Measurements from ENCODE around the gene ASZ1. TPM values are rescaled to one million over a fixed set of nuclear protein-coding genes. Genes with fewer than 3 reads are reported as not detected.

Gene ASZ1
- total RNA-seq, 1 experiment from 2014 or later = not detected

- H3K9me3 ChIP-seq (ENCODE audit: control insufficient read depth, low read depth, low read length) = no peaks in the 10 kb centered on the region
- no peak overlapping the region for H3K4me3 Mint-ChIP-seq
- H3K9me3 Mint-ChIP-seq = peaks cover 4 to 7% of the 10 kb centered on the region in 2 experiments; a peak in 3 of 5 replicates
Observed at GRCh38 chr7:117332031-117332430, 95.3 kb downstream of the ASZ1 start.

More at GRCh38 chr7:117332031-117332430, 95.3 kb downstream of the ASZ1 start:
- H3K79me1 ChIP-seq (ENCODE audit: insufficient read depth, low read depth, low read length, poor library complexity, severe bottlenecking) = no peaks in the 10 kb centered on the region
- no peaks in the 10 kb centered on the region for H3K27me3 ChIP-seq (ENCODE audit: insufficient read depth, low read length)
- no peak overlapping the region for H3K14ac ChIP-seq (ENCODE audit: insufficient read depth, low read length)
- DNase-seq = no peak
- H4K91ac ChIP-seq (ENCODE audit: insufficient read length, low read depth, low read length) = no peak overlapping the region
- no peaks in the 10 kb centered on the region for H3K23me2 ChIP-seq (ENCODE audit: insufficient read length, low read depth, low read length, poor library complexity, severe bottlenecking)
- no peak overlapping the region for H3K23ac ChIP-seq (ENCODE audit: insufficient read length, low read depth, low read length)
- no peak overlapping the region for H3K27ac ChIP-seq (ENCODE audit: insufficient read length, low read depth, low read length)
- no peak overlapping the region for H3K4me2 ChIP-seq (ENCODE audit: insufficient read depth, insufficient read length, low read length)
- no peaks in the 10 kb centered on the region for H3K4me1 ChIP-seq (ENCODE audit: insufficient read depth, low read length)
- TF ChIP-seq CTCF (conservative IDR thresholded peaks at IDR 0.05) = no peak
- no peak overlapping the region for H2BK20ac ChIP-seq (ENCODE audit: low read depth, low read length, poor library complexity, severe bottlenecking)
- no peak overlapping the region for H4K8ac ChIP-seq (replicated peaks; ENCODE audit: insufficient read length, low read depth, low read length)
- no peak overlapping the region for H3K56ac ChIP-seq (ENCODE audit: insufficient read length, low read depth, low read length)
- no peak overlapping the region for H2BK120ac ChIP-seq (ENCODE audit: low read depth, low read length, poor library complexity, severe bottlenecking)
- no peak overlapping the region for H2BK12ac ChIP-seq (ENCODE audit: insufficient read length, low read depth, low read length)
- no peak overlapping the region for H3K9ac ChIP-seq (ENCODE audit: extremely low read depth, insufficient read length, low read length)
- no peak overlapping the region for H2BK5ac ChIP-seq (ENCODE audit: insufficient read length, low read length)
- H3K18ac ChIP-seq (ENCODE audit: insufficient read length, low read depth, low read length) = no peak overlapping the region
- H2AK5ac ChIP-seq (ENCODE audit: insufficient read length, low read length) = no peak overlapping the region
- H2AFZ ChIP-seq (ENCODE audit: low read length) = no peak overlapping the region
- H3K79me2 ChIP-seq (ENCODE audit: insufficient read depth, low read length) = no peaks in the 10 kb centered on the region
- no peaks in the 10 kb centered on the region for H3K4me1 Mint-ChIP-seq
- H4K20me1 ChIP-seq (ENCODE audit: control insufficient read depth, insufficient read depth, insufficient read length) = no peaks in the 10 kb centered on the region
- peaks cover 0 to 6% (median 0%) of the 10 kb centered on the region in 3 experiments; a peak in 3 of 7 replicates for H3K36me3 Mint-ChIP-seq (ENCODE audit: insufficient read depth in 1 of 3, low read depth in 3 of 3)
- H3T11ph ChIP-seq (ENCODE audit: low read length) = no peak overlapping the region
- no peak overlapping the region for H3K4ac ChIP-seq (ENCODE audit: low read depth, low read length)
- H3K27me3 Mint-ChIP-seq (ENCODE audit: low read depth) = peaks cover 41% of the 10 kb centered on the region
- H2BK15ac ChIP-seq (ENCODE audit: low read depth, low read length) = no peak overlapping the region
- H4K5ac ChIP-seq (ENCODE audit: insufficient read length, low read depth, low read length) = no peak overlapping the region
- no peak overlapping the region for H3K27ac Mint-ChIP-seq
